GM12801 (cell line): ENCODE measurements around the gene BLOC1S1.

Source experiments
- TF ChIP-seq, protein P1 (sequence below): IDR thresholded peaks from one replicate; pipeline ENCODE4 v1.5.1; 2011; ENCODE audit warnings: control low read depth; ENCODE audit not compliant: insufficient read length; ENCODE audit errors: extremely low read depth

The BLOC1S1 gene

DNA sequence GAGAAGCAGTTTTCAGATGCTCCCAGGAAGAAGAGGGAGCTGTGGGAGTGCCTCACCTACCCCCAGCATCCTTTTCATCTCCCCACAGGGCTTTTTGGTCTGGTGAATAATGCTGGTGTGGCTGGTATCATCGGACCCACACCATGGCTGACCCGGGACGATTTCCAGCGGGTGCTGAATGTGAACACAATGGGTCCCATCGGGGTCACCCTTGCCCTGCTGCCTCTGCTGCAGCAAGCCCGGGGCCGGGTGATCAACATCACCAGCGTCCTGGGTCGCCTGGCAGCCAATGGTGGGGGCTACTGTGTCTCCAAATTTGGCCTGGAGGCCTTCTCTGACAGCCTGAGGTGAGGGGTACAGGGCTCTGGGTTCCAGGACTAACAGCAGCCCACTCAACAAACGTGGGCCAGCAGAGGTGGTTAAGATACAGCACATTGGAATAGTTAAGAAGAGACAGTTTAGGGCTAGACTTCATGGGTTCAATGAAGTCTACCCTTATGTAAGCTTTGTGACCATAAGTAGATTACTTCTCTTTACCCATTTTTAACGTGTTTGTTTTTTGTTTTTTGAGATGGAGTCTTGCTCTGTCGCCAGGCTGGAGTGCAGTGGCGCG is 5.9 kb downstream of the BLOC1S1 start:
- TF ChIP-seq, protein P1, sequence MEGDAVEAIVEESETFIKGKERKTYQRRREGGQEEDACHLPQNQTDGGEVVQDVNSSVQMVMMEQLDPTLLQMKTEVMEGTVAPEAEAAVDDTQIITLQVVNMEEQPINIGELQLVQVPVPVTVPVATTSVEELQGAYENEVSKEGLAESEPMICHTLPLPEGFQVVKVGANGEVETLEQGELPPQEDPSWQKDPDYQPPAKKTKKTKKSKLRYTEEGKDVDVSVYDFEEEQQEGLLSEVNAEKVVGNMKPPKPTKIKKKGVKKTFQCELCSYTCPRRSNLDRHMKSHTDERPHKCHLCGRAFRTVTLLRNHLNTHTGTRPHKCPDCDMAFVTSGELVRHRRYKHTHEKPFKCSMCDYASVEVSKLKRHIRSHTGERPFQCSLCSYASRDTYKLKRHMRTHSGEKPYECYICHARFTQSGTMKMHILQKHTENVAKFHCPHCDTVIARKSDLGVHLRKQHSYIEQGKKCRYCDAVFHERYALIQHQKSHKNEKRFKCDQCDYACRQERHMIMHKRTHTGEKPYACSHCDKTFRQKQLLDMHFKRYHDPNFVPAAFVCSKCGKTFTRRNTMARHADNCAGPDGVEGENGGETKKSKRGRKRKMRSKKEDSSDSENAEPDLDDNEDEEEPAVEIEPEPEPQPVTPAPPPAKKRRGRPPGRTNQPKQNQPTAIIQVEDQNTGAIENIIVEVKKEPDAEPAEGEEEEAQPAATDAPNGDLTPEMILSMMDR: no peak

DNA sequence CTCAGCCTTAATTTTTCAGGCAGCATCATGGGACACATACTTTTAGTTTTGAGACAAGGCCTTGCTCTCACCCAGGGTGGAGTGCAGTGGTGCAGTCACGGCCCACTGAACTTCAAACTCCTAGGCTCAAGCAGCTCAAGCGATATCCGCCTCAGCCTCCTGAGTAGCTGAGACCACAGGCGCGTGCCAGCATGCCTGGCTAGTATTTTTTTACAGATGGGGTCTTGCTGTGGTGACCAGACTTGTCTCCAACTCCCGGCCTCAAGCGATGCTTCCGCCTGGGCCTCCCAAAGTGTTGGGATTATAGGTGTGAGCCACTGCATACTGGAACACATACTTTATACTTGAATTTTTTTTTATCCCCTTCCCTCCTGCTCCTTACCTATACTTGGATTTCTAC is 7.1 kb downstream of the BLOC1S1 start:
- TF ChIP-seq, protein P1: no peak

DNA sequence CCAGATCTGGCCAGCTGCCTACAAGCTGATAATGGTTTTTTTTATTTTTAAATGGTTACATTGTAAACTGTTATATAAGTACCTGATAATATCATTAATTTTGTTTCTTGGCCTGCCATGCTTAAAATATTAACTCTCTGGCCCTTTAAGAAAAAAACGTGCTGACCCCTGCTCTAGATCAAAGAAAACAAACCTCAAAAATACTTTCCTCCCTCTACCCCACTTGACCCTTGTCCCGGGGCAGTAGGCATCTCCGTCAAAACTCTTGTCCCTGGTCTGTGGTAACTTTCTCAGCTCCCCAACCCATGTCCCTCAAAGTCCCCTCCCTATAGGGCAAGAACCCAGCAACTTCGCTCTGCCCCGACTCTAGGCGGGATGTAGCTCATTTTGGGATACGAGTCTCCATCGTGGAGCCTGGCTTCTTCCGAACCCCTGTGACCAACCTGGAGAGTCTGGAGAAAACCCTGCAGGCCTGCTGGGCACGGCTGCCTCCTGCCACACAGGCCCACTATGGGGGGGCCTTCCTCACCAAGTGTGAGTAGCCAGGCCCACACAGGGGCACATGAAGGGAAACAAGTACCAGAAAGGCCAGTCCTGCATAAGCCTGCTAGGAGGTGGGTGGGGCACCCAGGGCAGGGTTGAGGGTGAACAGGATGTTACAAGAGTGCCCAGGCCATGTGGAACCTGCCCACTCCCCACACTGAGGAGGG is 7.8 kb downstream of the BLOC1S1 start:
- TF ChIP-seq, protein P1: no peak

DNA sequence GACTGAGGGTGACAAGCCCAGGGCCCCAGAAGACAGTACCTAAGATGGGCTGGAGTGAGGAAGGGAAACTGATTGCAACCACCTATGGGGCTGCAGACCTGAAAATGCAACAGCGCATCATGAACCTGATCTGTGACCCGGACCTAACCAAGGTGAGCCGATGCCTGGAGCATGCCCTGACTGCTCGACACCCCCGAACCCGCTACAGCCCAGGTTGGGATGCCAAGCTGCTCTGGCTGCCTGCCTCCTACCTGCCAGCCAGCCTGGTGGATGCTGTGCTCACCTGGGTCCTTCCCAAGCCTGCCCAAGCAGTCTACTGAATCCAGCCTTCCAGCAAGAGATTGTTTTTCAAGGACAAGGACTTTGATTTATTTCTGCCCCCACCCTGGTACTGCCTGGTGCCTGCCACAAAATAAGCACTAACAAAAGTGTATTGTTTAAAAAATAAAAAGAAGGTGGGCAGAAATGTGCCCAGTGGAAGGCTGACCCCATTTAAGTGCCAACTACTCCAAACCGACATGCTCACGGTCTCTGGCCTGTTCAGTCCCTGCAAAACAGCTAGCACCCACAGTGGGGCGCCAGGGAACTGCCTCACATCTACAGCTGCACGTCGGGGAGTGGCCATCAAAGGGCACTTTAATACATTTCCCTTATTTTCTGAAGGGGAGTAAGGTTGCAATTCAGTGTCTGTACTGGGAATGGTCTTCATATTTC is 8.5 kb downstream of the BLOC1S1 start:
- TF ChIP-seq, protein P1: no peak

DNA sequence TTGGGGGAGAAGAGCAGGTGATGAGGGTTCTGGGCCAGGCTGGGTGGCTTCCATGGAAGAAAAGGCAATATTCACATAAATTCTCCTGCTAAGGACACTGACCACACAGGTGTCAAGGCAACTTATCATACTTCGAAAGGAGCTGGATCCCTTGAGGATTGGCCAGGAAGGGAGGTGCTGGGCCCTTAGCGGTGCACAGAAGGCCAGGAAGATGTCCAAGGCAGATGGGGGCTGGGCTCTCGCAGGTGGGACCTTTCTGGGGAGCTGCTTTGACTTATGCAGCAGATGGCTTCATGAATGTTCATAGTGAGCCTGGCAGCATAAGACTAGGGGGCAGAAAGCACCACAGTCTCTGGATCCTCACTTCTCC is 9.1 kb downstream of the BLOC1S1 start:
- TF ChIP-seq, protein P1: no peak

DNA sequence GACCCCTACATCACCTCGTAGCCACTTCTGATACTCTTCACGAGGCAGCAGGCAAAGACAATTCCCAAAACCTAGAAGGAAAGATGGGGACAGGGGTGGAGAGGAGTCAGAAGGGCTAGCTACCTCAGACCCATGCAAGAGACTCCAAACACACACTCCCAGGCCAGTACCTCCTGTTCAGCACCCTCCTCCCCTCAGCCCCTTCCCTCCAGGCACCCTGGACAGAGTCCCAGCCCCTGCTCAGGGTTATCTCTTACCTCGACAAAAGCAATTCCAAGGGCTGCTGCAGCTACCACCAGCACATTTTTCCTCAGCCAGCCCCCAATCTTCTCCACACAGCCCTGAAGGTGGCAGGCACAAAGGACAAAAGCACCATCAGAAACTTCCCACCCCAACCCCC is 9.7 kb downstream of the BLOC1S1 start:
- TF ChIP-seq, protein P1: no peak

DNA sequence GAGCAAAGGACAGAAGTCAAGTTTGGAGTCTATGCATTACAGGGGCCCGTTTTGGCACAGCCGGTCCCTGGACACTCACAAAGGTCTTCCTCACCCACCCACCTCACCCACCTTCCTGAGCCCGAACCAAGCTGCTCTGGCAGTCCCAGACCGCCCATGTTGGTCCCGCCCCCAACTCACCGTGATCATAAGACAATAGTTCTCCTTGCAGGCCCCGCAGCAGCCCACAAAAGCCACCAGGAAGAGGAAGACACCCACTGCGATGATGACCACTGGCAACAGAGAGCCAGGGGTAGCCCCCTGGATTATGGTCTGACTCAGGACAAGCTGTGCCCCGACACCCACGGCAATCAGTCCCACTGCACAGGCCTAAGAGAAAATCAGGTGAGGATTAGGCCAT is 11.1 kb downstream of the BLOC1S1 start:
- TF ChIP-seq, protein P1: no peak
